Cardiac septum (tissue), 1 donor: Measurements from ENCODE around the gene FAM161A. TPM values are rescaled to one million over a fixed set of nuclear protein-coding genes. Genes with fewer than 3 reads are reported as not detected.
"Not testable (repeated sequence)": the region's sequence is repeated elsewhere in the genome, so short reads cannot be mapped to it uniquely, and the experiment has no call there.

ENCODE experiments used
- DNase-seq: peaks from one replicate; pipeline ENCODE4 v3.0.0-alpha.2; 2020; ENCODE audit warnings: low spot score
- intact Hi-C: fragments of 100-400 bp; cut with DNase I; formaldehyde crosslinking; loops from one replicate; pipeline ENCODE4 v1.14.0; 2022
- total RNA-seq: library from RNA; stranded (reverse); fragmentation: NEBNext Ultra II Directional; extraction: Animal tissue kit (Norgen Biotek cat#: 25700); gene quantifications from one replicate; pipeline ENCODE4 v1.2.1, GENCODE V29; 2021
- donor health status: DM: no; HTN: no; CAD: no.

FAM161A gene
- total RNA-seq, 1 donor from 2014 or later: 1.9 TPM

GRCh38 chr2:61851270-61851669 is 2.6 kb downstream of the FAM161A start:
- intact Hi-C loops: loop anchor here (5.0 kb wide), 1 partner anchor 314 kb away; the partner anchor contains the start of gene XPO1
- DNase-seq: not testable (repeated sequence)

DNA sequence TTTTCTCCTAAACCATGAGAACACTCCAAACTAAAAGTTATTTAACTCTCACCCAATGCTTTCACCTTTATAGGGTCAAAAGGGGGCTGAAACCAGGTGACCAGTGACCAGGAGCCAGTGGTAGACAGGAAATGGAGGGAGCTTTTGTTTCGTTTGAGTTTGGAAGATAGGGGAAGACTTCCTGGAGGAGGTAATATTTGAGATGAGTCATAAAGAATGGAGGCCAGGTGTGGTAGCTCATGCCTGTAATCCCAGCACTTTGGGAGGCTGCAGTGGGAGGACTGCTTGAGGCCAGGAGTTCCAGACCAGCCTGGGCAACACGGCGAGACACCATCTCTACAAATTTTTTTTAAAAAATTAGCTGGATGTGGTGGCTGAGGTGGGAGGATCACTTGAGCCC is 8.5 kb downstream of the FAM161A start:
- DNase-seq: no peak
- intact Hi-C loops: no loop called here

DNA sequence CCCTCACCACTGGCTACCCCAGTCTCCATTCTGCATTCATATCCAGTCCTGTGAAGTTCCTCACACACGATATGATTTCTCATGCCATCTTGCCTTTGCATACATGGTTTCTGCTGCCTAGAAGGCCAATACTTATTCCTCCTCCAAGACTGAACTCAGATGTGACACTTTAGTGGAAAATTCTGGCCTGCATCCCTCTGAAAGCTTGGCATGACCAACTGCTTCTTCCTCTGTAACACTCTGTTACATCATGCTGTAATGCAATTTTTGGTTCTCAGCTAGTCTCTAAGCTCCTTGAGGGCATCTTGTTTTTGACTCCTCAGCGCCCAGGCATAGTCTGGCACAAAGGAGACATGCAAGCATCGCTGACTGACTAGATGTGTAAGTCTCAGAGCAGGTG is 12.6 kb downstream of the FAM161A start:
- intact Hi-C loops: no loop called here
- no peak for DNase-seq

- no peak for DNase-seq
- intact Hi-C loops: no loop called here
Observed at GRCh38 chr2:61834893-61835292, 19.0 kb downstream of the FAM161A start.

- no peak for DNase-seq
- intact Hi-C loops: no loop called here
Observed at GRCh38 chr2:61833971-61834370, 19.9 kb downstream of the FAM161A start.

- no peak for DNase-seq
- intact Hi-C loops: no loop called here
Observed at GRCh38 chr2:61832183-61832841, 21.5 kb downstream of the FAM161A start.

DNA sequence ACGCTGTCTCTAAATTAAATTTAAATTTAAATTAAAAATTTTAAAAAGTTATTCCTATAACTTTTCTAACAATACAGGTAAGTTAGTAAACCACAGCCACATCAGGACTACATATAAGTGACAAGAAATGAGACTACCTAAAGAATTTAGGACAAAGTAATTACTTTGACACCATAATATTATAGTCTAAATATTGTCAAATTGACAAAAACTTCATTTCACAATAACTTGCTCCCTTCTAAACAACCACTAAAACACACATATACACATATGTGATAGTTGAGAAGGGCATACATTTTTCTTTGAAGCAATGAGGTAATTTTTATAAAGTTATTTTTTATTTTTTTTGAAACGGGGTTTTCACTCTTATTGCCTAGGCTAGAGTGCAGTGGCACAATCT is 31.6 kb downstream of the FAM161A start:
- no peak for DNase-seq
- intact Hi-C loops: no loop called here

GRCh38 chr2:61816480-61817355 is 37.1 kb downstream of the FAM161A start:
- intact Hi-C loops: no loop called here
- DNase-seq: no peak

GRCh38 chr2:61814539-61815160 is 39.2 kb downstream of the FAM161A start:
- intact Hi-C loops: no loop called here
- no peak for DNase-seq

- intact Hi-C loops, DNase-seq: not testable (repeated sequence)
Observed at GRCh38 chr2:61813314-61813713, 40.5 kb downstream of the FAM161A start.

DNA sequence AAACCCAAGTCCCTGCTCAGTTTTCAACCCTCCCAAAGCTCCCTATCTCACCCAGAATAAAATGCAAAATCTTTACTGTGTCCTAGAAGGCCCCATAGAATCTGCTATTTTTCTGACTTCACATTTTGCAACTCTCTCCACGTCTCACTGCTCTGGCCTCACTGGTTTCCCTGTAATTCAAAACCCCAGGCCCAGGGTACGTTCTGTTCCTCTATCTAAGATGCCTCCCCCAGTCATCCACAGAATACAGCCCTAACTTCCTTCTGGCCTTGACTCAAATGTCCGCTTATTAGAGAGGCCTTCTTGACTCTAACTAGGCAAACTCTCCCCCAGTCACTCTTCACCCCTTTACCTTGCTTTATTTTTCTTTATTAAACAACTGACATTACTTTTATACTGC is 42.0 kb downstream of the FAM161A start:
- intact Hi-C loops: no loop called here
- DNase-seq: no peak

- DNase-seq, intact Hi-C loops: not testable (repeated sequence)
Observed at GRCh38 chr2:61810203-61810602, 43.7 kb downstream of the FAM161A start.

- intact Hi-C loops, DNase-seq: not testable (repeated sequence)
Observed at GRCh38 chr2:61808693-61809092, 45.2 kb downstream of the FAM161A start.

DNA sequence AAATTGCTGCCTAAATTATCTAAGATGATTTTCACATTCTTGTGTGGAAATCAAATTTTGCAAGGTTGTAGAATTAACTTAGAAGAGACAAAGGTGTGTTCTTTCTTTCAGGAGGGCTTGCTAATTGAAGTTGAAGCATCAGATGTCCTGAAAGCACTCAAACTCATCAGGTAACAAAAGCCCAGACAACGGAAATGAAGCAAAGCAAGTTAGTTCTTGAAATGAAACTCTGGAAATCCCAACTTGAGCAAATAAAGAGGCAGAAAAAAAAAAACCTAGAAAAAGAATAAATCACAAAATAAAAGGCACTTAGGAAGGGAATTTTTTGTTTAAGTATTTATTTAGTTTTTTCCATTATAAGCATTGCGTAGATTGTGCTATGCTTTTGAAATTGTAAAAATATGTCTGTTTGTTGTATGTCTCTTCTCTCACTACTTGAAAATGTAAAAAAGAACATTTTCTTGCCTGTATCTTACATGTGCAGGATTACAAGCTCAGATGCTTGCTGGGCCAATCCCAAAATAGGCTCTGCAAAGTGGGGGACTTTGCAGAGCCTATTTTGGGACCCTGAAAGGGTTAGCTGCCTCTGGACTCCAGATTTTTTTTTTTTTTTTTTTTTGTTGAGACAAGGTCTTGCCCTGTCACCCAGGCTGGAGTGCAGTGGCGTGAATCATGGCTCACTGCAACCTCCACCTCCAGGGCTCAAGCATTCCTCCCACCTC is 46.7 kb downstream of the FAM161A start:
- intact Hi-C loops: no loop called here
- DNase-seq: no peak

DNA sequence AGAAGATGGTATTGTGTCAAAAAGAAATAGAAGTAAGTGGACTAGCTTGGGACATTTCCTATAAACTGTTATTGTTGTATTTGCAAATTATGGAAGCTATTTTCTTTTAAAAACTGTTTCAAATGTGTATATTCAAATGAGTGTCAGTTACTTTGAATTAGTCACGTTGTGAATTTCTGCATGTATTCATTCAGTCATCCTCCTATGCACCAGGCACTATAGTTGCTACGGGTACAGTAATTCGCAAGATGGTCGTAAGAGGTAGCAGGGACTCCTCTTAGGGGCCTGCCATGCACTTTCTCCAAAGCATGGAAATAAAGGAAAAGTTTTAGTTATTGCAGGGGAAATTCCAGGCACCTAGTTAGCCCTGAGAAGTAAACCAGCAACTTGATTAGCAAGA is 51.3 kb downstream of the FAM161A start:
- intact Hi-C loops: no loop called here
- no peak for DNase-seq

GRCh38 chr2:61799099-61799498 is 54.8 kb downstream of the FAM161A start:
- intact Hi-C loops: no loop called here
- DNase-seq: no peak

DNA sequence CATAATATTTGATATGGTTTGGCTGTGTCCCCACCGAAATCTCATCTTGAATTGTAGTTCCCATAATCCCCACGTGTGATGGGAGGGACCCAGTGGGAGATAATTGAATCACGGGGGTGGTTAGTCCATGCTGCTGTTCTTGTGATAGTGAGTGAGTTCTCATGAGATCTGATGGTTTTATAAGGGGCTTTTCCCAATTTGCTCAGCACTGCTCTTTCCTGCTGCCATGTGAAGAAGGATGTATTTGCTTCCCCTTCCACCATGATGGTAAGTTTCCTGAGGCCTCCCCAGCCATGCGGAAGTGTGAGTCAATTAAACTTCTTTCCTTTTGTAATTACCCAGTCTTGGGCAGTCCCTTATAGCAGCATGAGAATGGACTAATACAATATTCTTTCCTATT is 56.4 kb downstream of the FAM161A start:
- intact Hi-C loops, DNase-seq: not testable (repeated sequence)

GRCh38 chr2:61795408-61795807 is 58.5 kb downstream of the FAM161A start:
- intact Hi-C loops: no loop called here
- DNase-seq: no peak

- DNase-seq: no peak
- intact Hi-C loops: no loop called here
Observed at GRCh38 chr2:61793389-61793836, 60.4 kb downstream of the FAM161A start.
